Stomach (tissue), 9 donors: ENCODE results near the gene RPS19. TPM values are rescaled to one million over a fixed set of nuclear protein-coding genes. Genes with fewer than 3 reads are reported as not detected.

Experiments used
- DNase-seq, 2 donors: peaks; one replicate each; pipeline versions ENCODE4 v3.0.0 to v3.0.0-alpha.2; 2013 to 2019
- H3K27ac ChIP-seq, 5 donors: fragments of 200-600 bp in 4 of 5; sonication (generic) in 4 of 5; one replicate each; pipeline ENCODE4 v1.5.1; 2013 to 2019; ENCODE audit warnings: mild to moderate bottlenecking in 1 of 5, moderate library complexity in 1 of 5
- H3K27me3 ChIP-seq, 3 donors: fragments of 200-600 bp; sonication (generic); one replicate each; pipeline ENCODE4 v1.5.1; 2017 to 2019; ENCODE audit warnings: mixed run types in 1 of 3
- H3K36me3 ChIP-seq, 4 donors: fragments of 200-600 bp; sonication (generic); 1 replicate in 3 of 4; 2 replicates in 1 of 4; pipeline ENCODE4 v1.5.1; 2016 to 2019
- H3K4me1 ChIP-seq, 4 donors: fragments of 200-600 bp; sonication (generic); one replicate each; pipeline ENCODE4 v1.5.1; 2016 to 2019
- H3K4me3 ChIP-seq, 4 donors: fragments of 200-600 bp; sonication (generic) in 3 of 4; one replicate each; pipeline ENCODE4 v1.5.1; 2016 to 2019; ENCODE audit warnings: mild to moderate bottlenecking in 1 of 4
- H3K9me3 ChIP-seq, 4 donors: fragments of 200-600 bp; sonication (generic); one replicate each; pipeline ENCODE4 v1.5.1; 2016 to 2019
- EP300 ChIP-seq: sonication (generic); formaldehyde crosslinking; IDR thresholded peaks from one replicate; pipeline ENCODE4 v1.6.1; 2017; ENCODE audit warnings: antibody characterized with exemption
- POLR2A ChIP-seq, 4 donors: fragments of 450-650 bp; IDR thresholded peaks; one replicate each; pipeline ENCODE4 v1.6.1; 2016; ENCODE audit warnings: antibody characterized with exemption in 4 of 4, control low read depth in 2 of 4, mild to moderate bottlenecking in 1 of 4, moderate library complexity in 1 of 4
- POLR2AphosphoS5 ChIP-seq, 3 donors: sonication (generic); formaldehyde crosslinking; IDR thresholded peaks; one replicate each; pipeline ENCODE4 v1.6.1; 2016; ENCODE audit warnings: antibody characterized with exemption in 3 of 3
- WGBS, 5 donors: extraction: QIAGEN DNeasy Blood & Tissue Kit in 3 of 5; methylation state at CpG; one replicate each; pipeline versions ENCODE4 v1.1.5 to v1.1.7; 2013 to 2018; 5-methylcytosine and 5-hydroxymethylcytosine counted together
- intact Hi-C: fragments of 100-400 bp; cut with DNase I; formaldehyde crosslinking; loops from one replicate; pipeline ENCODE4 v1.15.1; 2023; ENCODE audit warnings: low total_unique reads
- polyA plus RNA-seq, 3 donors: library from polyadenylated mRNA; stranded (reverse); fragments of 200-250 nt; gene quantifications; one replicate each; pipeline ENCODE4 v1.2.3, GENCODE V29; 2013
- total RNA-seq, 5 donors: library from RNA; depleted of rRNA; stranded (reverse); fragments of >200 nt; gene quantifications; one replicate each; pipeline versions ENCODE4 v1.1.0 to v1.2.3, GENCODE V29; 2014 to 2016
- TF ChIP-seq, protein P1 (sequence below), 7 experiments: fragments of 450-650 bp in 4 of 7; fragments of 200-600 bp in 3 of 7; sonication (generic) in 3 of 7; IDR thresholded peaks; one replicate each; pipeline ENCODE4 v1.5.1; 2016 to 2019; ENCODE audit warnings: antibody characterized with exemption in 7 of 7, control low read depth in 2 of 7, mild to moderate bottlenecking in 1 of 7
- donor health status: healthy with polysubstance abuse.
- donor health status: Bipolar disorder and iron deficiency.
- donor health status: healthy.

The RPS19 gene
- total and polyA plus RNA-seq, 8 donors = 394 to 4,242 (median 1,438) TPM

DNA sequence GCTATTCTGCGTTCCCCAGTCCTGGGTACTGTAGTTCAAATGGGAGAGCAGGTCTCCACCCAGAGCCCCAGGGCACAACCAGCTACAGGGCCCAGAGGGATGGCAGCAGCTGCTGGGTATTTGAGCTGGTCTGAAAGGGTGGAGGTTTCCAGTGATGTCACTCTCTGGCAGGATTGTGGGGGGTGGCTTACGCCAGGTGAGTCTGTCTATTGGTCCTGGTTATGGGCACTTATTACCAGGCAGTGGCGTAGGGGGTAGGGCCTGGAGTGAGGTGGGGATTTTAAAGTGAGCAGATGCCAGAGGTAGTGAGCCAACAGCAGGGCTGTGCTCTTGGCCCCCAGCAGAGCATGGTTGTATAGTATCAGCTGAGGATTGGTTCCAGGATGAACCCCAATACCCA, 6.2 kb downstream of the RPS19 start:
- H3K27me3 ChIP-seq = no peaks in the 10 kb centered on the region
- H3K4me1 ChIP-seq = peaks cover 19 to 96% (median 80%) of the 10 kb centered on the region in 4 donors
- peaks cover 77 to 100% (median 98%) of the 10 kb centered on the region in 4 donors for H3K36me3 ChIP-seq
- intact Hi-C loops = no loop called here
- TF ChIP-seq, protein P1, sequence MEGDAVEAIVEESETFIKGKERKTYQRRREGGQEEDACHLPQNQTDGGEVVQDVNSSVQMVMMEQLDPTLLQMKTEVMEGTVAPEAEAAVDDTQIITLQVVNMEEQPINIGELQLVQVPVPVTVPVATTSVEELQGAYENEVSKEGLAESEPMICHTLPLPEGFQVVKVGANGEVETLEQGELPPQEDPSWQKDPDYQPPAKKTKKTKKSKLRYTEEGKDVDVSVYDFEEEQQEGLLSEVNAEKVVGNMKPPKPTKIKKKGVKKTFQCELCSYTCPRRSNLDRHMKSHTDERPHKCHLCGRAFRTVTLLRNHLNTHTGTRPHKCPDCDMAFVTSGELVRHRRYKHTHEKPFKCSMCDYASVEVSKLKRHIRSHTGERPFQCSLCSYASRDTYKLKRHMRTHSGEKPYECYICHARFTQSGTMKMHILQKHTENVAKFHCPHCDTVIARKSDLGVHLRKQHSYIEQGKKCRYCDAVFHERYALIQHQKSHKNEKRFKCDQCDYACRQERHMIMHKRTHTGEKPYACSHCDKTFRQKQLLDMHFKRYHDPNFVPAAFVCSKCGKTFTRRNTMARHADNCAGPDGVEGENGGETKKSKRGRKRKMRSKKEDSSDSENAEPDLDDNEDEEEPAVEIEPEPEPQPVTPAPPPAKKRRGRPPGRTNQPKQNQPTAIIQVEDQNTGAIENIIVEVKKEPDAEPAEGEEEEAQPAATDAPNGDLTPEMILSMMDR (IDR thresholded peaks at IDR 0.05) = no peak
- no peaks in the 10 kb centered on the region for H3K9me3 ChIP-seq
- DNase-seq = no peak
- H3K4me3 ChIP-seq = peak overlapping the region in 1 of 4 donors; percentile 6
- 87 to 92% (median 90%) methylated on average over 3 of the region's 3 CpGs for WGBS, 5 donors
- no peak overlapping the region for H3K27ac ChIP-seq

DNA sequence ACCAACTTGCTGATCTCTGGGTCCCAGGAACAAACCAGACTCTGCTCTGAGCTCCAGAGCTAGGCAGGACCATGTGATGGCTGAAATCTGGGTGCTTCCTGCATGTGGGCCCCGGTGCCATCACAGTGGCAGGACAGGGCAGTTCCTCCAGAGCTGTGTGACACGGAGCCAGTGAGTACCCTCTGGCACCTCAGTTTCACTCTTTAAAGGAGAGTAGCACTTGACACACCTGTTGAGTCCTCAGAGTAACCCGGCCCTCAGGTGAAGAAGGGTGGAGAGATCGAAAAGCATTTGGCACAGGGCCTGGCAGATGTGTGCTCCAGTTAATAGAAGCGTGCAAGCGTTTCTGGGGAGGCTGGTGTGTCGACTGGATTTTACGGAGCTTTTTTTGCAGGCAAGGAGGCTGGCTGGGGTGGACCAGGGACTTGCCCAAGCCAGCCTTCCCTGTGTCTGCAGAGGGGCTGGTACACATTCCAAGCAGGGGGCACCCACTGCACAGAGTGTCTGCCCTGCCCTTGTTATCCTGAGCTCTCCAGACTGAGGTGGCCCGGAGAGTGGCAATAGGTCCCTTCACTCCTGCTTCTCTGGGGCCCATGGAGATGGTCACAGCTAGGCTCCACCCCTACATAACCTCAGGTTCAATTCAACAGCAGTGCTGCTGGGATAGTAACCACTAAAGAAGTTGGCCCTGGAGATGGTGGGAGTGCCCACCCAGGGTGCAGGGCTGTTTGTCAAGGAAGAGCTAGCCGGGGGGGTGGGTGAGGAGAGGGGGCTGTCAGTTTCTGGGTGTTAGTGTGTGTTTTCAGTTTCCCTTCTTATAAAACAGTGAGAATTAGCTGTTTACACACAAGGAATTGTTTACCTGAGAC, 8.3 kb downstream of the RPS19 start:
- WGBS, 5 donors = 41 to 50% (median 46%) methylated on average over 7 to 10 of the region's 10 CpGs
- Histone ChIP-seq H3K27me3 (no peaks in the 10 kb centered on the region), H3K4me3 (no peak overlapping the region), H3K9me3 (no peaks in the 10 kb centered on the region), H3K27ac (peak overlapping the region in 2 of 5 donors; percentile 20 to 36), H3K36me3 (peaks cover 64 to 93% (median 92%) of the 10 kb centered on the region in 4 donors), H3K4me1 (peaks cover 7 to 95% (median 69%) of the 10 kb centered on the region in 4 donors)
- TF ChIP-seq POLR2AphosphoS5 (IDR thresholded peaks at IDR 0.05) (no peak), EP300 (no peak), POLR2A (IDR thresholded peaks at IDR 0.05) (no peak)
- TF ChIP-seq, protein P1 (IDR thresholded peaks at IDR 0.05) = no peak
- intact Hi-C loops = no loop called here
- DNase-seq = peak in 1 of 2 donors; percentile 46

DNA sequence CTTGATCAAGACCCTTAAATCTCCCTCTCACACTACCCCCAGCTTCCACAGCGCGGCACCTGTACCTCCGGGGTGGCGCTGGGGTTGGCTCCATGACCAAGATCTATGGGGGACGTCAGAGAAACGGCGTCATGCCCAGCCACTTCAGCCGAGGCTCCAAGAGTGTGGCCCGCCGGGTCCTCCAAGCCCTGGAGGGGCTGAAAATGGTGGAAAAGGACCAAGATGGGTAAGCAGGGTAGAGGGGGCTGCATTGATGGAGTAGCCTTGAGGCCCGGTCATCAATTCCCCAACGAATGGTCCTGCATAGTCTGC, 8.9 kb downstream of the RPS19 start:
- peaks cover 7 to 94% (median 65%) of the 10 kb centered on the region in 4 donors for H3K4me1 ChIP-seq
- intact Hi-C loops = no loop called here
- no peak for TF ChIP-seq POLR2AphosphoS5 (IDR thresholded peaks at IDR 0.05)
- H3K36me3 ChIP-seq = peaks cover 59 to 88% (median 86%) of the 10 kb centered on the region in 4 donors
- no peak for DNase-seq
- H3K27me3 ChIP-seq = no peaks in the 10 kb centered on the region
- WGBS, 5 donors = 71 to 92% (median 82%) methylated on average over 11 to 12 of the region's 12 CpGs
- H3K4me3 ChIP-seq = no peak overlapping the region
- peak overlapping the region in 1 of 5 donors; percentile 20 for H3K27ac ChIP-seq
- no peaks in the 10 kb centered on the region for H3K9me3 ChIP-seq

DNA sequence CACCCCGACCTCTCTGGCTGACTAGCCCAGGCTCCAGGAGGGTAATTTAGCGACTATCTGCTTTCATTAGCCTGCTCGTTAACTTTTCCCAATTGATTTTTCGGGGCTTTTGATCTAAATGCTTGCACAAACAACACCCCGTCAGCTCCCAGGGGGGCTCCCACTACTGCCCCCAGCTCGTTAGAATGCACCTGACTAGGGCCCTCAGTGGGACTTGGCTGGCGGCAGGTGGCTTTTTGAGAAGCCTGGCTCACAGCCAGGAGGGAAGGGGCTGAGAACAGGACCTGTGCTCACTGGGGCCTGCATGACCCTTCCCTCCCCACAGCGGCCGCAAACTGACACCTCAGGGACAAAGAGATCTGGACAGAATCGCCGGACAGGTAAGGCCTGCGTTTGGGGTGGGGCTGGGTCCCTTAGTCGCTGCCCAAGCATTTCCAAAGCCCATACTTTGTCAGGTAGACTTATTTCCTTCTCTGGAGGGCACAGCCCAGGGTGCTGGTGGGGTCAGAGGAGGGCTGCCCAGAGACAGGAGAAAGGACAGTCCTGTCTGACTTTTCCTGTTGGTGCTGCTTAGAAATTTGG, 9.4 kb downstream of the RPS19 start:
- intact Hi-C loops = no loop called here
- Histone ChIP-seq H3K4me1 (peaks cover 7 to 89% (median 60%) of the 10 kb centered on the region in 4 donors), H3K9me3 (no peaks in the 10 kb centered on the region), H3K4me3 (no peak overlapping the region), H3K27ac (peak overlapping the region in 2 of 5 donors; percentile 42 to 47), H3K27me3 (no peaks in the 10 kb centered on the region), H3K36me3 (peaks cover 54 to 82% (median 81%) of the 10 kb centered on the region in 4 donors)
- WGBS, 5 donors = 67 to 79% (median 72%) methylated on average over 4 to 13 of the region's 13 CpGs
- TF ChIP-seq POLR2AphosphoS5 (IDR thresholded peaks at IDR 0.05) = no peak
- TF ChIP-seq, protein P1 (IDR thresholded peaks at IDR 0.05) = no peak
- no peak for TF ChIP-seq EP300
- no peak for TF ChIP-seq POLR2A (IDR thresholded peaks at IDR 0.05)
- DNase-seq = no peak
